ENCODE results near the gene UBE2E2.

Gene UBE2E2

DNA sequence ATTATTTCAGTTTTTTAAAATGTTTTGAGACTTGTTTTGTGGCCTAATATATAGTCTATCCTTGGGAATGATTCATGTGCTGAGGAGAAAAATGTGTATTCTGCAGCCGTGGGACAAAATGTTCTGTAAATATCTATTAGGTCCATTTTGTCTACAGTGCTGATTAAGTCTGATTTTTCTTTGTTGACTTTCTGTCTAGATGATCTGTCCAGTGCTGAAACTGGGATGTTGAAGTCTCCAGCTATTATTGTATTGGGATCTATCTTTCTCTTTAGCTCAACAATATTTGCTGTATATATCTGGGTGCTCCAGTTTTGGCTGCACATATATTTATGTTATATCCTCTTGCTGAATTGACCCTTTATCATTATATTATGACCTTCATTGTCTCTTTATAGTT is 85.2 kb downstream of the UBE2E2 start:
- DNase-seq = no peak

DNA sequence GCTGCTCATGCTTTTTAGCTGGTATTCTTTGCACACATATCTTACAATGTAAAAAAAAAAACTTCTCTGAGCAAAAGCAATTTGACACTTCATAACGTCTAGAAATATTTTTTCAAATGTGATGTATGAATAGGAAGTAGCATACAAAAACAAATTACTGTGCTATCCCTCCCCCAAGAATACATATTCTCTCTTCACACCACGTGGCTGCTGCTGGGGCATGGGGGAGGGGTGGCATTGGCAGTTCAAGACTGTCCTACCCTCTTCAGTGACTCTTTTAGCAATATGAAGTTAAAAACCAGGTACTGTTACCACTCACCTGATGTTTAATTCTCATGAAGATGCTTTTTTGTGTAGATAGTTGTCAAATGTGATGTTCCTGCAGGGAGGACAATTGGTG is 85.6 kb downstream of the UBE2E2 start:
- no peak for DNase-seq

DNA sequence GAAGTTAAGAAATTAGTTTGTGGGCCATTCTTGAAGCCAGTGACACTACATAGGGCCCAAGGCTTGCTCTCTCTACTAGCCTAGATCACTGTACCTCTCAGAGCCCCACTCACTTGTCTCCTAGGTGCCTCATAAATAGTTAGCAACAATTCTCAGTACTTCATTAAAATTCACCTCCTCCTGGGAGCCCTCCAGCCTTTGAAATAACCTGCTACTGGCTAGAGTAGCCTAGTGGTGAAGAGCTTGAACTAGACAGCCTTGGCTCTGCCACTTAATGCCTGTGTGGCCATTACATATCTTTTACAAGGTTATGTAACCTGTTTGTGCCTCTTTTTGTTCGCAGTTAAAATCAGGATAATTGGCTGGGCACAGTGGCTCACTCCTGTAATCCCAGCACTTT is 89.3 kb downstream of the UBE2E2 start:
- no peak for DNase-seq

DNA sequence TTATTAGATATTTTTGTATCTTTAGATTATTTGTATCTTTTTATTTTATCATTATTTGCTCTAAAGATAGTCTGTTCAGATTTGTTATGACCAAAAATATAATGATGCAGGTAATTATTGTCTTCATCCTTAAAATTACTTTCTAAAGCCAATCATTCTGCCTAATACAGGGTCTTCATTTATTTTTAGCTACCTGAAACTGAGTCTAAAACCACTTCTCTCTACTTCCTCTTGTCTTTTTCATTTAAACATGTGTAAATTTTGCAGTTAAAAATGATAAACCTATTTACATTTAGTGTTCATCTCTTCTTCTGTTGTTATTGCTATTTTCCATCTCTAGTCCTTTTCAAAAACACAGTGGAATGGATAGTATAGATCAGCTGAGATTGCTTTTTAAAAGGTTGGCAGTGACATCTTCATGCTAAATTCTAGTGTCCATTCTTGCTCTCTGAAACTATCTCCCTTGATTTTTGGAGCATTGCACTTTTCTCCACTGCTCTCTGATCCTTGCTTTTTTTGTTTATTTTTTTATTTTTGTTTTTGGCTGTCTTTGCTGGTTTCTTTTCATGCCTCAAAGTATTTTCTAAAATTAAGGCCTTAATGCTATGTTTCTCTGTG is 91.8 kb downstream of the UBE2E2 start:
- DNase-seq = no peak

DNA sequence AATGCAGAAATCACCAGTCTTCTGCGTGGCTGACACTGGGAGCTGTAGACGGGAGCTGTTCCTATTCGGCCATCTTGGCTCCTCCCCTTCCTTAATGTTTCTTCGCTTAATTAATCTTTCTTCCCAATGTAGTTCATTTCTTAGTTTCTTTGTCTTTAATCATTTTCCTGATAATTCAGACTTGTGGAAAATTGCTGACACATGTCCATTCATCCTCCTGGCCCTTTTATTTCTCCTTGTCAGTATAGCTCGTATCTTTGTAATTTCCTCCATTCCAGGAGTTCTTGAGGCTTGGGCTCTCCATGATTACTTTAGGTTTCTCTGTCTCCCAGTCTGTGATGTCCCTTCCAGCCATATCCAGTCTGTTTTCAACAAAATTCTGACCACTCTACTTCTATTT is 98.7 kb downstream of the UBE2E2 start:
- no peak for DNase-seq

DNA sequence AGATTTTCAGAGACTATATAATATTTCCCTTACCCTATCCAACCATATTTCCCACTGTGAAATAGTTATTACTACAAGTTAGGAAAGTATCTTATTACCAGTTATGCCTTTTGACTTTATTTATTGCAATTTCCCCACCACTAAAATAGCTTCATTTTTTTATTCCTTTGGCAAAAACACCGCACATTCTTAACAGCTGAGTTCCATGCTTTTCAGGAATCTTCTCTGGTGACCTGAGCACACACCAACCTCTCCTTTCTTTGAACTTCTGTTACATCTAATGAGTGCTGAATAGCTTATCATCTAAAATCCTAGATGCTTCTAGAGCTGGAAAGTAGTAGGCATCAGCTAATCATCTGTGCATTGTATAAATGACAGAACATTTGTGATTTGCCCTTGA is 99.1 kb downstream of the UBE2E2 start:
- DNase-seq = no peak

DNA sequence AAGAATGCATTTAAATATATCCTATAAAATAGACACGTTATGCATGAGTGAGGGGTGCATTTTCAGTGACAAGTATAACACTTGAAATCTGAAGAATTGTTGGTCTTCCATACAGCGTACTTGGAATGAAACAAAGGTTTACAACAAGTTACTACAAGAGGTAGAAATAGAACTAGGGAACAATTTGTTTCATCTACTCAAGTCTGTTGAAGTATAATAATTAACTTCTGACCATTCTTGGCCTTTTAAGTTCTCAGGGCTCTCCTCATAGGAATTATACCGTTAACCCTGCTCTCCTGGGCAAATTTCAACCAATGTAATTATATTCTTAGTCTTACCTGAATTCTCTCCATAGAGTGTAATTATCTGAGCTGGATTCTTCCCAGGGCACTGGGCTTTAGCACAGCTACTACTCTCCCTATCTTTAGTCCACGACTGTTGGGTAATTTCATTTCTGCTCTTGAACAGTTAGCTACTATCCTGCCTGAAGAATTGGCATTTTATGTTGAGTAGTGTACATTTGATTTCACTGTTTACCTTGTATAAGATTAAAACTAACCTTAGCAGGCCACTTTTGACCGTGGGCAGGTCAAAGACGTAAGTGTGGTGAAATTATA is 100.6 kb downstream of the UBE2E2 start:
- no peak for DNase-seq

DNA sequence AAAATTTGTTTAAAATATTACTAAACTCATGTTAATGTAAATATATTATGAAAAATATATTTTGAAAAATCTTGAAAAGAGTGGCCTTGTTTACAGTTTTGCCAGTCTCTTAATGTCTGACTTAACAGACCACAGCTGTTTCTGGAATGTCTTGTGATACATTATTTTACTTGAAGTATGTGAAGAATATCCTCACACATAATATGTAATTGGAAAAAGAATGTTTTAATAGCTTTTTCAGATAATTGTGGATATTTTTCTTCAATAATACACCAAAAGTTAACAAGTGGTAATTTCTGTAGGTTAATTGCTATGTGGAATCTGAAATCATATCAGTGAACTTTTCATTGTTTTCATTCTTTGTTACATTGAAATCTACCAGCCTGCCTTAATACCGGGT is 101.3 kb downstream of the UBE2E2 start:
- DNase-seq = no peak

DNA sequence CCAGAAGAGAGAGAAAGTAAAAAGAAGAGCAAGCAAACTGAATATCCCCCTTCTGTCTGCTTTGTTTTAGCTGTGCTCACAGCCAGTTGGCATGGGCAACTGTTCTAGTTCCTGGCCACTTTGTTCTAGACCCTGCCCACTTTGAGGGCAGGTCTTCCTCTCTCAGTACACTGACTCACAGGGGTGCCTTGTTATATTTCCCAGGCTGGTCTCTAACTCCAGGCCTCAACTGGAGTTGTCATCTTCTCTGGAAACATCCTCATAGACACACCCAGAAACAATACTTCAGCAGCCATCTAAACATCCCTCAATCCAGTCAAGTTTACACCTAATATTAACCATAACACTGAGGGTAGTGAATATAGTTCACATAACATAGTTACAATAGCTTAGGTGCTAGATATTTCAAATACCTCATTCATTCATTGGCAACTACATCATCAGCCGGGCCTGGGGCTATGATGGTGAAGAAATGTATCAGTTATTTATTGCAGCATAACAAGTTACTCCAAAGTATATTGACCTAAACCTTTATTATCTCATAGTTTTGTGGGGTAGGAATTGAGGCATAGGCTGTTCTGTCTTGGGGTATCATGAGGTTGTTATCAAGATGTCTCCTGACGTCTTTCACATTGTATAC is 106.0 kb downstream of the UBE2E2 start:
- DNase-seq = no peak

DNA sequence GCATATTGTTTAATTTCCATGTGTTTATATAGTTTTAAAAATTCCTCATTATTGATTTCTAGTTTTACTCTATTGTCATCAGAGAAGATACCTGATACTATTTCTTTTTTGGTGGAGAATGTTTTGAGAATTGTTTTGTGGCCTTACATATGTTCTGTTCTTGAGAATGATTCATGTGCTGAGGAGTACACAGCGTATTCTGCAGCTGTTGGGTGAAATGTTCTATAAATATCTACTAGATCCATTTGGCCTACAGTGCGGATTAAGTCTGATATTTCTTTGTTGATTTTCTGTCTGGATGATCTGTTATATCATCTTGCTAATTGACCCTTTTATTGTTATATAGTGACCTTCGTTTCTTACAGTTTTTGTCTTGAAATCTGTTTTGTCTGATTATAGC is 109.7 kb downstream of the UBE2E2 start:
- no peak for DNase-seq

DNA sequence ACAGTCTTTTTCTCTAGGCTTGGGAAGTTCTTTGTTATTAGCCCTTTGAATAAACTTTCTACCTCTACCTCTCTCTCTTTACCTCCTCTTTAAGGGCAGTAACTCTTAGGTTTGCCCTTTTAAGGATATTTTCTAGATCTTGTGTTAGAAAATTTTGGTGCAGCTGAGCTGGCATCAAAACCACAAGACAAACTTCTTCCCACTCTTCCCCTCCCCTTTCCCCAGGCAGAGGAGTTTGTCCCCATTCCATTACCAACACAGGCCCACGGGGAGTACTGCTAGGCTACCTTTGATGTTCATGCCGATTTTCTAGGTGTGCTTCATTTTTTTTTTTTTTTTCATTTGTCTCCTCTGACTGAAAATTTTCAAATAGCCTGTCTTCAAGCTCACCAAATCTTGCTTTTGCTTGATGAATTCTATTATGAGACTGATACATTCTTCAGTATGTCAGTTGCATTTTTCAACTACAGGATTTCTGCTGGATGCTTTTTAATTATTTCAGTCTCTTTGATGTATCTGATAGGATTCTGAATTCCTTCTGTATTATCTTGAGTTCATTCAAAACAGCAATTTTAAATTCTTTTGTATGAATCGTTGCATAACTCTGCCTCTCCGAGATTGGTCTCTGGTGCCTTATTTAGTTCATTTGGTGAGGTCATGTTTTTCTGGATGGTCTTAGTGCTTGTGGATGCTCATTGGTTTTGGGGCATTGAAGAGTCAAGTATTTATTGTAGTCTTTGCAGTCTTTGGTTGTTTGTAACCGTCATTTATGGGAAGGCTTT is 112.0 kb downstream of the UBE2E2 start:
- no peak for DNase-seq

DNA sequence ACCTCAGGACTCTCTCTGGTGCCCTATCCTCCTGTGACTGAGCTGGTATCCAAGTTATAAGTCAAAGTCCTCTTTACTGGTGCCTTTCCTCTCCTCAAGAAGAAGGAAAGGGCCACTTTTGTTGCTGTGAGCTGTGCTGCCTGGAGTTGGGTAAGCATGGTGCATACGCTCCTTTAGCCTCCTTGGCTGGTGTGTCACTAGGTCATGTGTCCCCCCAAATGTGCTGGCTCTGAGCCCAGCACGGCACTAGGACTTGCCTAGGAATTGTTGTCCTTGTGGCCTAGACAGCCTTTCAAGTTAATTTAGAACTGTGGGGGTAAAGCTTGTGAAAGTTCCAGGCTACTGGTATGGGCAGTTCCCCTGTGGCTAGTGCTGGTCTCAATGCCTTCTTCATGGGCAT is 113.8 kb downstream of the UBE2E2 start:
- DNase-seq = no peak

DNA sequence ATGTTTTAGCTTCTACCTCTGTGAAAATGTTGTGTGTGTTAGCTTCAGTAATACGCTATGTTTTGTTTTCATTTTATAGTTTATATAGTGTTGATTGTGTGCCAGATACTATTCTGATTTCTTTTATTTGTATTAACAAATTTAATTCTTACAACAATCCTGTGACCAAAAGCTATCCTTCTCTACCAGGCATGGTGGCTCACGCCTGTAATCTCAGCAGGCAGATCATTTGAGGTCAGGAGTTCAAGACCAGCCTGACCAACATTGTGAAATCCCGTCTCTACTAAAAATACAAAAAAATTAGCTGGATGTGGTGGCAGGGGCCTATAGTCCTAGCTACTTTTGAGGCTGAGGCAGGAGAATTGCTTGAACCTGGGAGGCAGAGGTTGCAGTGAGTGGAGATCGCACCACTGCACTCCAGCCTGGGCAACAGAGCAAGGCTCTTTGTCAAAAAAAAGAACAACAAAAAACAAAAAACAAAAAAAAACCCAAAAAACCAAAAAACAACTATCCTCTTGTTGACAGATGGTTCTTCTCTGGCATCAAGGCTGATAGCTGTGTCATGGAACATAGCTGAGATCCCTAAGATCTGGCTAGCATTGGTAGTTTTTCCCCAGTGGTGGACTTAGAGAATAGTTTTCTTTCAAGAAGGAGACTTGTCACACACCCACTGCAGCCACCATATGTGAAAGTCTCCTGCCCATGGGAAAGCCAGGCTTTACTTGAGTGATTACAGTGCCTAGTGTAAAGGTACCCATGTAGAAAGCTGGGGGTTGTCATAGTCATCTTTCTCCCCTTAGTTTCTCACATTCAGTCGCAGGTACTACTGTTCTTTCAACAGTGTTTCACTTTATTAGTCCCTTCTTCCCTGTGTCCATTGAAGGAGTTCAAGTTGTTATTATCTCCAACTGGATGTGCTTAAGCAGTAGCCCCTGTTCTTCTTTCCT is 116.5 kb downstream of the UBE2E2 start:
- no peak for DNase-seq

DNA sequence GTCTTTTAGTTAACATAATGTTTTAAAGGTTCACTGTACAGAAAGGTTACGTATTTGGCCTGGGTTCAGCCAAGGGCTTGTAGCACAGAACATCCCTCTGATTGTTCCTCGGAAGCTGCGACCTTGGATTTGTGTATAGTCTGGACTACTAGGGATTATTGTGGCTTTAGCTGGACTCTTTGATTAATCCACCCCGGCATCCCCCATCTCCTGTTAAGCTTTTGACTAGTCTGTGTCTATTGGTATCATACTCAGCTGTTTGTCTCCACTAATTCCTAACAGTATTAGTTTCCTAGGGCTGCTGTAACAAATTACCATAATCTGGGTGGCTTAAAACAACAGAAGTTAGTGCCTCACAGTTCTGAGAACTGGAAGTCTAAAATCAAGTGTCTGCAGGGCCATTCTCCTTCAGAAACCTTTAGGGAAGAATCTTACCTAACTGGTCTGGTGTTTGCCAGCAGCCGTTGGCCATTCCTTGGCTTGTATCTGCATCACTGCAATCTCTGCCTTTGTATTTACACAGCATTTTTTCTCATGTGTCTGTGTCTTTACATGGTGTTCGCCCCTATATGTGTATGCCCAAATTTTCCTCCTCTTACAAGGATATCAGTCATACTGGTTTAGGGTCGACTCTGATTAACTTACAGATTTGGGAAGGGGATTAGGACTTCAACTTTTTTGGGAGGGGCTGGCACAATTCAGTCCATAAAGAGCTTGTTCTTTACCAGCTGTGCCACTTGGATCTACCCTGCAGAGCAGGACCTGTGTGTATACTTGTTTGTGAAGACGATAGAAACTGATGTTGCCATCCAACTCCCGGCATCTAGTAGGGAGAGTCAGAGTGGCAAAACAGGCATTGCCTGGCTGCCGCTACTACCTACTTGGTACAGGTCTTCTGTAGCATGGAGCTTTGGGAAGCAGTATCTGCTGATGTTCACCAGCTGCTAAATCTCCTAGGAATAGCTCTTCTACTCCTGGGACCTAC is 117.8 kb downstream of the UBE2E2 start:
- no peak for DNase-seq

DNA sequence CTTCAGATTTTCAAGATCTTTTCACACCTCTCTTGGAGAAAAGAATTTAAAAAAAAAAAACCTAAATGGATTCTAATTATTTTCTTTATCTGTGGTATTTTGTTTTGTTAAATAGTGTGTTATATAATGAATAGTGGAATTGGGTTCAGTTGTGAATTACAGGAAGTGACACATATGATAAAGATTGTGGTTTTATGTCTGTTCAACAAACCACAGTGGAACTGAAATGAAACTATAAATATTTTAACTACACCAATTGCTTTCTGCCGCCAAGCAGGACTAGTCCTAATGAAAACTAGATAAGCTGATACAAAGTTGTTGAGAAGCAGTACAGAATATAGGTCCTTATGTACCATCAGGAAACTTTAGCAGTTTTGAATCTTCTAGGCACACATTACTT is 121.6 kb downstream of the UBE2E2 start:
- no peak for DNase-seq

DNA sequence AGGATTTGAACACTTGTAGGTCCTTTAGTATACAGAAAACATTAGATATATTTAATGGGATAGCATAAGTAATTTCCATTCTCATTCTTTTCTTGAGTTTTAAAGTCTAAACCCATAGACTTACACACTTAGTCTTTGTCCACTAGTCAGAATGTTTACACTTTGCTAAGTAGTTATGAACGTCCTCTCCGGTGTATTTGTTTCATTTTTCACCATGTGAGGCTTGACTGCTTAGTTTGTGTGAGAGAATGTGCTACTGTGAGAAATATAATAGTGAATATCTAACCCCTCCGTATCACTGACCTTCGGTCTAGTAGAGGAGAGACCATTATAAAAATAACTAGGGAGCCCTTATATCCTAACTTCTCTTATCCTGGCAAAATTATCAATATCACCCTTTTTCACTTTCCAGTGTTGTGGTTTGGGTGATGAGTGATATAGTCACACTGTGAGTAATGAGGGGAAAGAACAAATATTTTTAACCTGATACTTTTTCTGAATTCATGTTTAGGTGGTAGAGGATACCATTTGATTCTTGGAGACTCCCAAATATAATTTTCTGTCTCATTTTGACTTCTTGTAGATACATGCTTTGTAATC is 122.4 kb downstream of the UBE2E2 start:
- DNase-seq = no peak

DNA sequence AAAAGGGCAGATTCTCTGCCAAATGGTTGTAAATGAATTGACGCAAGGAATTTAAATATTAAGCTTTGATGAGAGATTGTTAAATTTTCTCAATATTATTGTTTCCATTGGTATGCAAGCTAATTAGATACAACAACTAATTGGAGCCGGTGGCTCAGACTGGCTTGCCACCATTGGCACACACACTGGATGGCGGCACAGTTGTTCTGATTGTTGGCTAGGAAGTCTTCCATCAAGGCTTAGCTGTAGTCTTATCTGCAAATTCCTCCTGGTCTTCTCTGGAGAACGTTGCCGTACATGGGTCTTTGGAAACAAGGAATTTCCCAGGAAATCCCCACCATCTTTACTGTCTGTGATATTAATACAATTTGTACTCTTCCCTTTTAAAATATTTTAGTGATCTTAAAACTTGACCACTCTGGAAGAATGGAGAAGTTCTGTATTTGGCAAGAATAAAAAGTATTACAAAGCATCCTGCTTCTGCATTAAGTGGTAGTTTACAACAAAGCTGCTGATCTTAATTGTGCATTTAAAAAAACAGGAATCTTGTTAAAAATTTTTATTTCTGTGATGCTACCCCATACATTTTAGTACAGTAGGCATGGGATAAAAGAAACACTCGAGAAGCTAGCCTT is 126.5 kb downstream of the UBE2E2 start:
- no peak for DNase-seq

DNA sequence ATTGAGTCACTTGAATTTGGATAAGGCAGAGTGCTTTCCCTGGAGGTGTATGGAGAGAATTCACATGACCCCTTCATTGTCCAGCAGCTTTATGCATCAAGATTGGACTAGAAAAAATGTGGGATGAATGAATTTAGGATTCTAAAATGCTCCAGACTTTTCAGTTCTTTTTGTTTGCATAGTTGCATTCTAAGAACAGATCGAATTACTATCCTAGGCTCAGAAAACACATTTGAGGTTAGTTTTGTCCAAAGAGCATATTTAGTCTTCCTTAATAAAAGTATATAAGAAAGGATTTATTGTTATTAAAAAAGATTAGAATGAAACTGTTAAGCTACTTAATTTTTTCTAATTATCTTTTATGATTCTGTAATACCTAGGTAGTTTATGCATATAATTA is 127.4 kb downstream of the UBE2E2 start:
- no peak for DNase-seq

DNA sequence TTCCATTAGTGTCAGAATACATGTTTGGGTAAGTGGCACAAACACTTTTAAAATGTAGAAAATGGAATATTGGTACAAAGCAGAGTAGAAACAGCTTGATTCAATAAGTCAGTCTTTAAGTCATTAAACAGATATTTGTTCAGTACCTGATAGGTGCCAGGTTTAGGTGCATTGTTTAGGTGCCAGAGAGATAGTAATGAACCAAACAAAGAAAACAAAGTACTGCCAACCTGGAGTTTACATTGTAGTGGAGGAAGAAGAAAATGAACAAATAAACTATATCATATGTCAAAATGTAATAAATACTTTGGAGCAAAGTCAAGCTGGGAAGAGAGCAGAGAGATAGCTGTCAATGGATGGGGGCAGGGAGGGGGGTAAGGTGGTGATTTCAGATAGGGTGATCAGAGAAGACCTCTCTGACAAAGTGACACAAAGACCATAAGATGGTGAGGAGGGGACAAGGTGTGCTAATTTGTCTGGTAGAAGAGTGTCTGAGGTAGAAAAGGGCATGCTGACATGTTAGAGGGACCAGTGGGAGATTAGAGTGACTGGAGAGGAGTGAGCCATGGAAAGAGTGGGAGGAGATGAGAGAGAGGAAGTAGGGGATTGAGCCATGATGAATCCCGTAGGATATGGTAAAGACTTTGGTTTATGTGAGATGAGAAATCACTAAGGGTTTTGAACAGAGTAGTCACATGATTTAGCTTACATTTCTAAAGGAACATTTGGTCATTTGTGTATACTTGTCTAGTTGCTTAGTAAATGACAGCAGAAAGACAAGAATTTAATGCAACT is 128.2 kb downstream of the UBE2E2 start:
- no peak for DNase-seq

DNA sequence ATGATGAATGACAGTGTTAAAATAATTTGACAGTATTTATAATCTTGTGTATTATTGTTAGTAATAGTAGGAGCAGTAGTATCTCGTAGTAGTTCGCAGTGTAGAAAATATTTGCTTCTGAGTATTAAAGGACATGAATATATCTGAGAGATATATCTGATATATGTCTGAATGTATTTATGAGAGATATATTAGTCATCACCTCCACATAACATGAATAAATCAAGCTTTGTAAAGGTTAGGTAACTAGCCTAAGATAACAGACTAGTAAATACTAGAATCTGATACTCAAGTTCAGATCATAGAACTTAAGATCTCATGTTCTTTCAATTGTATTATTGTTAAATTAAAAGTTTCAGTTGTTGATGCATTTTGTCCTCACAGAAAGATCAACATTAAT is 130.5 kb downstream of the UBE2E2 start:
- DNase-seq = no peak

Data from stimulated activated CD4-positive, alpha-beta T cell treated with anti-CD3 and anti-CD28 coated beads, Interleukin-2, amount 100 ng/mL, for 48 hours (primary cell).